CD14-positive monocyte (primary cell): ENCODE results near the gene SHB. TPM values are rescaled to one million over a fixed set of nuclear protein-coding genes. Genes with fewer than 3 reads are reported as not detected.
A peak's percentile ranks its signal among the peaks of the same experiment; 100 is the strongest.

Experiments used
- DNase-seq, 3 donors: peaks; one replicate each; pipeline ENCODE4 v3.0.0-alpha.2; 2011 to 2022
- H2AFZ ChIP-seq: 2 replicates; pipeline ENCODE4 v1.6.0; 2012; ENCODE audit warnings: mild to moderate bottlenecking, low read depth, low read length, inconsistent platforms; ENCODE audit not compliant: insufficient read depth, poor library complexity, severe bottlenecking
- H3K27ac ChIP-seq, 2 donors: 1 replicate in 1 of 2; 2 replicates in 1 of 2; pipeline ENCODE4 v1.5.1; 2012 to 2013; ENCODE audit warnings: low read length in 2 of 2, control low read depth in 1 of 2, inconsistent platforms in 1 of 2, low read depth in 1 of 2, mild to moderate bottlenecking in 1 of 2
- H3K27me3 ChIP-seq, 2 donors: one replicate each; pipeline versions ENCODE4 v1.6.0 to v1.6.1; 2011 to 2013; ENCODE audit warnings: low read length in 2 of 2; ENCODE audit not compliant: control insufficient read depth in 2 of 2, insufficient read depth in 2 of 2
- H3K36me3 ChIP-seq, 2 donors: replicated peaks in 1 of 2; 1 replicate in 1 of 2; 2 replicates in 1 of 2; pipeline versions ENCODE4 v1.5.1 to v1.6.1; 2012 to 2013; ENCODE audit warnings: low read length in 2 of 2, control low read depth in 1 of 2, inconsistent platforms in 1 of 2, mild to moderate bottlenecking in 1 of 2; ENCODE audit not compliant: insufficient read depth in 2 of 2, control insufficient read depth in 1 of 2
- H3K4me1 ChIP-seq, 2 donors: 1 replicate in 1 of 2; 2 replicates in 1 of 2; pipeline versions ENCODE4 v1.5.1 to v1.6.1; 2012 to 2013; ENCODE audit warnings: low read length in 2 of 2, control low read depth in 1 of 2, inconsistent platforms in 1 of 2, mild to moderate bottlenecking in 1 of 2, moderate library complexity in 1 of 2; ENCODE audit not compliant: insufficient read depth in 2 of 2, control insufficient read depth in 1 of 2
- H3K4me2 ChIP-seq: replicated peaks from 2 replicates; pipeline ENCODE3; 2012; ENCODE audit warnings: low read length, moderate library complexity, mild to moderate bottlenecking; ENCODE audit not compliant: poor library complexity, severe bottlenecking; ENCODE audit errors: extremely low read depth
- H3K4me3 ChIP-seq, 3 experiments: fragments of 200-600 bp in 1 of 3; sonication (generic) in 1 of 3; replicated peaks in 1 of 3; 1 replicate in 2 of 3; 2 replicates in 1 of 3; pipeline ENCODE4 v1.5.1; 2011 to 2013; ENCODE audit warnings: low read length in 3 of 3, mild to moderate bottlenecking in 3 of 3, control low read depth in 2 of 3, low read depth in 2 of 3, inconsistent platforms in 1 of 3, moderate library complexity in 1 of 3
- H3K79me2 ChIP-seq: 2 replicates; pipeline ENCODE4 v1.6.0; 2012; ENCODE audit warnings: mild to moderate bottlenecking, control low read depth, inconsistent platforms, low read length, moderate library complexity; ENCODE audit not compliant: insufficient read depth
- H3K9ac ChIP-seq: 2 replicates; pipeline ENCODE4 v1.6.0; 2017; ENCODE audit warnings: low read length, mild to moderate bottlenecking; ENCODE audit not compliant: insufficient read depth, poor library complexity, severe bottlenecking
- H3K9me3 ChIP-seq, 2 donors: replicated peaks in 1 of 2; 1 replicate in 1 of 2; 2 replicates in 1 of 2; pipeline versions ENCODE4 v1.5.1 to v1.6.1; 2012 to 2013; ENCODE audit warnings: low read length in 2 of 2, control low read depth in 1 of 2; ENCODE audit not compliant: control insufficient read depth in 1 of 2, insufficient read depth in 1 of 2
- H4K20me1 ChIP-seq: 2 replicates; pipeline ENCODE4 v1.6.0; 2012; ENCODE audit warnings: mild to moderate bottlenecking, low read length, control low read depth, moderate library complexity; ENCODE audit not compliant: insufficient read depth
- H3K27ac Mint-ChIP-seq, 7 donors: one replicate each; pipeline ENCODE4 v1.8.0; 2020; ENCODE audit warnings: mild to moderate bottlenecking in 7 of 7, mixed read lengths in 7 of 7, moderate library complexity in 6 of 7, inconsistent platforms in 2 of 7
- H3K27me3 Mint-ChIP-seq, 3 donors: one replicate each; pipeline ENCODE4 v1.8.0; 2021 to 2022; ENCODE audit warnings: low read depth in 3 of 3, mild to moderate bottlenecking in 3 of 3, mixed read lengths in 3 of 3, moderate library complexity in 3 of 3, inconsistent platforms in 1 of 3
- H3K36me3 Mint-ChIP-seq, 2 donors: one replicate each; pipeline ENCODE4 v1.8.0; 2020; ENCODE audit warnings: mixed read lengths in 2 of 2, inconsistent platforms in 1 of 2, mild to moderate bottlenecking in 1 of 2
- H3K4me1 Mint-ChIP-seq: one replicate; pipeline ENCODE4 v1.8.0; 2020; ENCODE audit warnings: mild to moderate bottlenecking, mixed read lengths
- H3K4me3 Mint-ChIP-seq, 2 donors: one replicate each; pipeline ENCODE4 v1.8.0; 2020; ENCODE audit warnings: mild to moderate bottlenecking in 2 of 2, mixed read lengths in 2 of 2, moderate library complexity in 1 of 2
- H3K9me3 Mint-ChIP-seq, 7 donors: one replicate each; pipeline ENCODE4 v1.8.0; 2020 to 2022; ENCODE audit warnings: mixed read lengths in 7 of 7, mild to moderate bottlenecking in 6 of 7, moderate library complexity in 6 of 7, inconsistent platforms in 2 of 7
- WGBS: methylation state at CpG from one replicate; pipeline ENCODE4 v1.1.5; 2013; ENCODE audit warnings: missing lambda C conversion rate; ENCODE audit not compliant: insufficient coverage; 5-methylcytosine and 5-hydroxymethylcytosine counted together
- intact Hi-C, 2 donors: fragments of 100-400 bp; cut with micrococcal nuclease; formaldehyde crosslinking; loops; one replicate each; pipeline versions ENCODE4 v1.15.0 to v1.15.1; 2023
- polyA plus RNA-seq, 3 donors: library from polyadenylated mRNA; depleted of rRNA in 1 of 3; unstranded in 2 of 3; stranded (reverse) in 1 of 3; fragments of 300-500 nt in 2 of 3; fragments of >200 nt in 1 of 3; fragmentation: Illumina TruSeq in 2 of 3; gene quantifications; 1 replicate in 2 of 3; 2 replicates in 1 of 3; pipeline ENCODE4 v1.2.3, GENCODE V29; 2012 to 2021
- TF ChIP-seq, protein P1 (sequence below): fragments of 200-600 bp; IDR thresholded peaks from one replicate; pipeline ENCODE4 v1.8.0; 2022; ENCODE audit warnings: antibody characterized with exemption, mild to moderate bottlenecking

The SHB gene
- polyA plus RNA-seq, 3 donors: 0.27 to 1.3 (median 0.31) TPM

DNA sequence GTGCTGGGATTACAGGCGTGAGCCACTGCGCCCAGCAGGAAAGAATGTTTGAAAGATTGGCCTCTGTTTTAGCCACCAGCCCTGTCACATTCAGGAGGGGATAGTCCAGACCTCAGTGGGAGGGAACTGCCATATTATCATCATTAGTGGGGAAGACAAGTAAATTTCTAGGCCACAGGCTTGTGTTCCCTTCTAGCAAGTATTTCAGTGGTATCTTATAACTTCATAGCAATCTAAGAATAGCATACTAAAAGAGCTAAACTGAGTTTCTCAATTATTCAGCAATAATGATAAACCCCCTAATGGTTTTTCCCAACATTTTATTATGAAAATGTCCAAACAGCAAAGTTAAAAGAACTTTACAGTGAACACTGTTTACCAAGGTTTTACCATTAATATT is 195.1 kb downstream of the SHB start:
- H3K4me1 ChIP-seq: no peaks in the 10 kb centered on the region
- H3K79me2 ChIP-seq: no peaks in the 10 kb centered on the region
- H3K4me3 ChIP-seq: no peak overlapping the region
- H3K27ac ChIP-seq: no peak overlapping the region
- Mint-ChIP-seq H3K4me3 (no peak overlapping the region), H3K27ac (peak overlapping the region in 1 of 7 donors; percentile 11), H3K9me3 (peaks cover 0 to 8% (median 5%) of the 10 kb centered on the region in 7 donors), H3K27me3 (peaks cover 0 to 2% (median 0%) of the 10 kb centered on the region in 3 donors), H3K36me3 (peaks cover 6 to 11% of the 10 kb centered on the region in 2 donors), H3K4me1 (no peaks in the 10 kb centered on the region)
- H2AFZ ChIP-seq: no peak overlapping the region
- H3K36me3 ChIP-seq: peaks cover 1 to 21% of the 10 kb centered on the region in 2 donors
- intact Hi-C loops: no loop called here
- TF ChIP-seq, protein P1, sequence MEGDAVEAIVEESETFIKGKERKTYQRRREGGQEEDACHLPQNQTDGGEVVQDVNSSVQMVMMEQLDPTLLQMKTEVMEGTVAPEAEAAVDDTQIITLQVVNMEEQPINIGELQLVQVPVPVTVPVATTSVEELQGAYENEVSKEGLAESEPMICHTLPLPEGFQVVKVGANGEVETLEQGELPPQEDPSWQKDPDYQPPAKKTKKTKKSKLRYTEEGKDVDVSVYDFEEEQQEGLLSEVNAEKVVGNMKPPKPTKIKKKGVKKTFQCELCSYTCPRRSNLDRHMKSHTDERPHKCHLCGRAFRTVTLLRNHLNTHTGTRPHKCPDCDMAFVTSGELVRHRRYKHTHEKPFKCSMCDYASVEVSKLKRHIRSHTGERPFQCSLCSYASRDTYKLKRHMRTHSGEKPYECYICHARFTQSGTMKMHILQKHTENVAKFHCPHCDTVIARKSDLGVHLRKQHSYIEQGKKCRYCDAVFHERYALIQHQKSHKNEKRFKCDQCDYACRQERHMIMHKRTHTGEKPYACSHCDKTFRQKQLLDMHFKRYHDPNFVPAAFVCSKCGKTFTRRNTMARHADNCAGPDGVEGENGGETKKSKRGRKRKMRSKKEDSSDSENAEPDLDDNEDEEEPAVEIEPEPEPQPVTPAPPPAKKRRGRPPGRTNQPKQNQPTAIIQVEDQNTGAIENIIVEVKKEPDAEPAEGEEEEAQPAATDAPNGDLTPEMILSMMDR: no peak
- H3K27me3 ChIP-seq: no peaks in the 10 kb centered on the region
- H3K4me2 ChIP-seq: no peak overlapping the region
- peaks cover 4 to 5% of the 10 kb centered on the region in 2 donors for H3K9me3 ChIP-seq
- no peaks in the 10 kb centered on the region for H4K20me1 ChIP-seq
- no peak for DNase-seq
- no peak overlapping the region for H3K9ac ChIP-seq
- no CpG with 5 or more reads among the region's 2 CpGs for WGBS

DNA sequence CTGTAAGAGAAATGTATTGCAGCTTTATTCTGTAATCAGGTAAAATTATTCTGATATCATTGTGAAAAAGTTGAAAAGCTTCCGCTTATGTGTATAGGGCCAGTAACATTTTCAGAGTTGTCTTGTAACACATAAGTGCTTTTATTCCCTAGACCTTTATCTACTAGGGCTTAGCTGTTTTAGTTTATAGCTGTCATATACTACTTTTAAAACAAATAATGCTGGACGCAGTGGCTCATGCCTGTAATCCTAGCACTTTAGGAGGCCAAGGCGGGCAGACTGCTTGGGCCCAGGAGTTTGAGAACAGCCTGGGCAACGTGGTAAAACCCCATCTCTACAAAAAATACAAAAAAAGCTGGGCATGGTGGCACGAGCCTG is 198.2 kb downstream of the SHB start:
- peaks cover 0 to 7% of the 10 kb centered on the region in 2 donors for H3K36me3 ChIP-seq
- WGBS: no CpG with 5 or more reads among the region's 5 CpGs

More for the DNA sequence above, 198.2 kb downstream of the SHB start:
- Mint-ChIP-seq H3K4me3 (no peak overlapping the region), H3K9me3 (no peaks in the 10 kb centered on the region), H3K36me3 (peaks cover 11 to 14% of the 10 kb centered on the region in 2 donors), H3K27ac (no peak overlapping the region), H3K4me1 (no peaks in the 10 kb centered on the region), H3K27me3 (no peaks in the 10 kb centered on the region)
- intact Hi-C loops: no loop called here
- Histone ChIP-seq H3K27me3 (no peaks in the 10 kb centered on the region), H3K4me2 (no peak overlapping the region), H3K79me2 (no peaks in the 10 kb centered on the region), H3K4me1 (no peaks in the 10 kb centered on the region), H4K20me1 (no peaks in the 10 kb centered on the region), H3K27ac (no peak overlapping the region), H3K9me3 (no peaks in the 10 kb centered on the region), H3K9ac (no peak overlapping the region), H3K4me3 (no peak overlapping the region), H2AFZ (no peak overlapping the region)
- TF ChIP-seq, protein P1: no peak
- no peak for DNase-seq
